Activated CD4-positive, alpha-beta T cell treated with anti-CD3 and anti-CD28 coated beads for 36 hours (primary cell): Measurements from ENCODE around the gene ZRSR2. TPM values are rescaled to one million over a fixed set of nuclear protein-coding genes. Genes with fewer than 3 reads are reported as not detected.

Experiments used
- ATAC-seq: fragments of 200-7000 bp; cut with Tn5 transposase; one replicate; pipeline ENCODE4 v1.10.0; 2021; ENCODE audit warnings: mild to moderate bottlenecking, moderate library complexity
- CTCF ChIA-PET: fragments of 350-600 bp; sonication (Branson Sonifier 250); formaldehyde crosslinking; loops from one replicate; lab custom pipeline; 2021; ENCODE audit warnings: antibody characterized with exemption; lab: Charles Lee
- POLR2A ChIA-PET: fragments of 350-600 bp; sonication (Branson Sonifier 250); formaldehyde crosslinking; loops from one replicate; lab custom pipeline; 2021; ENCODE audit warnings: antibody characterized with exemption, inconsistent platforms; lab: Charles Lee
- DNase-seq: peaks from one replicate; pipeline ENCODE4 v3.0.0-alpha.2; 2020
- H3K27ac Mint-ChIP-seq: one replicate; pipeline ENCODE4 v1.8.0; 2021; ENCODE audit warnings: mixed read lengths
- H3K27me3 Mint-ChIP-seq: one replicate; pipeline ENCODE4 v1.8.0; 2021; ENCODE audit warnings: mixed read lengths
- H3K36me3 Mint-ChIP-seq: one replicate; pipeline ENCODE4 v1.8.0; 2021; ENCODE audit warnings: low read depth, mixed read lengths
- H3K4me1 Mint-ChIP-seq: one replicate; pipeline ENCODE4 v1.8.0; 2021; ENCODE audit warnings: mixed read lengths
- H3K4me3 Mint-ChIP-seq: one replicate; pipeline ENCODE4 v1.8.0; 2021; ENCODE audit warnings: mild to moderate bottlenecking, moderate library complexity, mixed read lengths
- H3K9me3 Mint-ChIP-seq: one replicate; pipeline ENCODE4 v1.8.0; 2021; ENCODE audit warnings: low read depth, mixed read lengths
- intact Hi-C, 2 experiments: fragments of 100-400 bp; cut with DNase I in 1 of 2; cut with micrococcal nuclease in 1 of 2; formaldehyde crosslinking; loops; one replicate each; pipeline versions ENCODE4 v1.14.2 to v1.15.1; 2022 to 2024; cut with DNase I, micrococcal nuclease
- total RNA-seq, 2 experiments: library from RNA; stranded (reverse); gene quantifications; one replicate each; pipeline ENCODE4 v1.2.3, GENCODE V29; 2021

The ZRSR2 gene
- total RNA-seq, 2 experiments from 2014 or later = 12.4 TPM

DNA sequence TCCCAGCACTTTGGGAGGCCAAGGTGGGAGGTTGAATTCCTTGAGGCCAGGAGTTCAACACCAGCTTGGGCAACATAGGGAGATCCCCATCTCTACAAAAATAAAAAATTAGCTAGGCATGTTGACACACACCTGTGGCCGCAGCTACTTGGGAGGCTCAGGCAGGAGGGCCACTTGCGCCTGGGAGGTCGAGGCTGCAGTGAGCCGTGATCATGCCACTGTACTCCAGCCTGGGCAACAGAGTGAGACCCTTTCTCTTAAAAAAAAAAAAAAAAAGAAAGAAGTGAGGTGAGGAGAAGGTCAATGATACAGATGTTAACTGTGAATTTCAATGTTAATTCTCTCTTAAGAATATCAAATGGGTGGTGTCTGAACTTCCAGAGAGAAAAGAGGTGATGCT is 79.4 kb downstream of the ZRSR2 start:
- H3K27me3 Mint-ChIP-seq = no peaks in the 10 kb centered on the region
- no peaks in the 10 kb centered on the region for H3K36me3 Mint-ChIP-seq
- ChIA-PET POLR2A (no interaction called here), CTCF (no interaction called here)
- no peak for ATAC-seq
- DNase-seq = no peak
- intact Hi-C loops = no loop called here
- H3K4me1 Mint-ChIP-seq = no peaks in the 10 kb centered on the region
- no peak overlapping the region for H3K27ac Mint-ChIP-seq
- no peak overlapping the region for H3K4me3 Mint-ChIP-seq
- no peaks in the 10 kb centered on the region for H3K9me3 Mint-ChIP-seq

DNA sequence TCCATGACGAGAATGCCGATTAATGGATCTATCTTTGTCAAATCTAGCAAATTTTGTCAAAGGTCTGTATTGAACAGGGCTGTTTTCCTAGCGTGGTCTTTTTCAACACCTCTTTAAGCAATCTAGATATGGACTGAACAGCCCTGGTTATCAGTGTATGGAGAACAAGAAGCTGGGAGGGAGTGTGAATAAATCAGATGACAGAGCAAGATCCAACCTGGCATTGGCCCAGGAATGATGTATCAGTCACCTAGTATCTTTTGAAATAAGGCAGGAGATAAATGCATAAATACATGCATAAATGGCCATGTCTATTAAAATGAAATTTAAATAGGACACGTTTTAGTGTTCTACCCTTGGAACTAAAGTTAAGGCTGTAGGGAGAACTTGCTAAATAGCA is 80.0 kb downstream of the ZRSR2 start:
- Mint-ChIP-seq H3K36me3 (no peaks in the 10 kb centered on the region), H3K4me3 (no peak overlapping the region), H3K27ac (no peak overlapping the region), H3K9me3 (no peaks in the 10 kb centered on the region), H3K4me1 (peaks cover 1% of the 10 kb centered on the region), H3K27me3 (no peaks in the 10 kb centered on the region)
- CTCF ChIA-PET = no interaction called here
- POLR2A ChIA-PET = no interaction called here
- DNase-seq (no peak), ATAC-seq (no peak)
- intact Hi-C loops = no loop called here

Other genes starting within 250 kb of the ZRSR2 start
- not detected for gene ACE2, start 189.5 kb upstream of the ZRSR2 start, total RNA-seq
- gene CLTRN, start 125.7 kb upstream of the ZRSR2 start, total RNA-seq = under 1 TPM; 0.61 to 0.62 TPM
- gene CA5B, start 52.2 kb upstream of the ZRSR2 start, total RNA-seq = 10 to 100 TPM; 13.3 to 17.7 TPM
- gene AP1S2, start 64.3 kb downstream of the ZRSR2 start, total RNA-seq = 10 to 100 TPM; 22.3 to 24.5 TPM